Neural progenitor cell (in vitro differentiated cells): ENCODE measurements around the gene C8A.

Source experiments
- CTCF ChIP-seq: fragments of 200-600 bp; sonication (generic); IDR thresholded peaks from 2 replicates; pipeline ENCODE4 v1.5.1; 2017; ENCODE audit warnings: antibody characterized with exemption, mild to moderate bottlenecking
- EZH2 ChIP-seq: fragments of 200-600 bp; sonication (generic); IDR thresholded peaks from 2 replicates; pipeline ENCODE4 v1.6.1; 2017; ENCODE audit warnings: antibody characterized with exemption, mild to moderate bottlenecking, moderate library complexity
- EZH2phosphoT487 ChIP-seq: fragments of 200-600 bp; sonication (generic); IDR thresholded peaks from 2 replicates; pipeline ENCODE4 v1.6.1; 2017; ENCODE audit warnings: antibody characterized with exemption

- TF ChIP-seq CTCF (no peak), EZH2phosphoT487 (no peak), EZH2 (no peak)
Observed at GRCh38 chr1:56835657-56836056, 18.9 kb upstream of the C8A start.
